Activated naive CD4-positive, alpha-beta T cell treated with anti-CD3 and anti-CD28 coated beads, Interleukin-2, amount 50 U/mL, for 24 hours (primary cell): ENCODE results near the gene ZNF486.
"Not testable (repeated sequence)": the region's sequence is repeated elsewhere in the genome, so short reads cannot be mapped to it uniquely, and the experiment has no call there.

Experiments
- H3K27ac Mint-ChIP-seq: one replicate; pipeline ENCODE4 v1.8.0; 2021; ENCODE audit warnings: mild to moderate bottlenecking, mixed read lengths
- H3K27me3 Mint-ChIP-seq: one replicate; pipeline ENCODE4 v1.8.0; 2021; ENCODE audit warnings: mixed read lengths
- H3K36me3 Mint-ChIP-seq: one replicate; pipeline ENCODE4 v1.8.0; 2021; ENCODE audit warnings: mixed read lengths
- H3K4me1 Mint-ChIP-seq: one replicate; pipeline ENCODE4 v1.8.0; 2021; ENCODE audit warnings: mixed read lengths
- H3K4me3 Mint-ChIP-seq: one replicate; pipeline ENCODE4 v1.8.0; 2021; ENCODE audit warnings: mild to moderate bottlenecking, mixed read lengths
- H3K9me3 Mint-ChIP-seq: one replicate; pipeline ENCODE4 v1.8.0; 2021; ENCODE audit warnings: mixed read lengths

The ZNF486 gene

DNA sequence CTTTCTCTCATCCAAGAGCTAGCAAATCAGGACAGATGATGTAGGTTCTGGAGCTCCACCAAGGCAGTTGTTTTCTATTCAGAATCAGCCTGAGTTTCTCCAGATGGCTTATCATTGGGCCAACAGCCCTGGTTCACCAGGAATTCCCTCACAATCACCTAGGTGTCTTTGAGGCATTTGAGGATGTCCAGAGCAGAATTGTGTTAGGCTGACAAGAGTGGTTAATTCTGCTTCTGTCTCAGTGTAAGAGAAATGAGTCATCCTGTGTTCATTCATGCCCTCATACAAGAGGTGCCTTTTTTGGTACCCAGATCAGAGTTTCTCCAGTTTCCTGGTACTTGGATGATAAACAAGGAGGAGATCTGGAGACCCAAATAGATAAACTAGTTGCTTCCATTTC lies 12.9 kb downstream of the ZNF486 start:
- H3K36me3 Mint-ChIP-seq, result peaks cover 19% of the 10 kb centered on the region
- H3K4me3 Mint-ChIP-seq, H3K27me3 Mint-ChIP-seq, H3K27ac Mint-ChIP-seq, H3K4me1 Mint-ChIP-seq, H3K9me3 Mint-ChIP-seq: not testable (repeated sequence)

DNA sequence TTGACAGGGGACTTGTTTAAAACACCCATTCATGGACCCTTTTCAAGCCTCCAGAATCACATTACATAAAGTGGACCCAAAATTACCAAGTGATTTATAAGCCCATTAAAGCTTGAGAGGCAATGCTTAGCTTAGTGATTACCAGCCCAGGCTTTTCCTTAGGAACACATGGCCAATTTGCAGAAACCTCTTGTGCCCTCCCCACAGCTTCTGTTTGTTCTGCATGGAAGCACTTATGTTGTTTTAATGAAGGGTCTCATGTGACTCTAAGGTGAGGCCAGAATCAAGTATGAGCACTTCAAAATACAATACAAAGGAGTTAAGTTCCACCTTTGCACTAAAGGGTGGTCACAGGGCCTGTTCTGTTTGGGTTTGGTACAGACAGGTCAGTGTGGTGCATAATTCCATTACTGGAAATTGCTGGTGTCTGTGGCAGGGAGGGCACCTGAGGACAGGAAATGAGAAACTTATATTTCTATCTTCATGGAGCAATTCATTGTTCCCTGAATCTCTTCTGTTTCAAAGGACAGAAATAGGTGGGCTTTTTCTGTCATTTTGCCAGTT lies 15.3 kb downstream of the ZNF486 start:
- Mint-ChIP-seq H3K4me1 (peaks cover 4% of the 10 kb centered on the region), H3K9me3 (no peaks in the 10 kb centered on the region), H3K27me3 (no peaks in the 10 kb centered on the region), H3K27ac (no peak overlapping the region), H3K4me3 (no peak overlapping the region), H3K36me3 (peaks cover 21% of the 10 kb centered on the region)

- Mint-ChIP-seq H3K27me3 (no peaks in the 10 kb centered on the region), H3K27ac (no peak overlapping the region), H3K4me3 (no peak overlapping the region), H3K36me3 (peaks cover 39% of the 10 kb centered on the region), H3K4me1 (peaks cover 4% of the 10 kb centered on the region), H3K9me3 (peaks cover 9% of the 10 kb centered on the region)
Observed at GRCh38 chr19:20186174-20186573, 19.2 kb downstream of the ZNF486 start.

- Mint-ChIP-seq H3K4me1 (no peaks in the 10 kb centered on the region), H3K9me3 (peaks cover 18% of the 10 kb centered on the region), H3K36me3 (peaks cover 26% of the 10 kb centered on the region), H3K27me3 (no peaks in the 10 kb centered on the region), H3K4me3 (peak overlapping the region; percentile 2), H3K27ac (no peak overlapping the region)
Observed at GRCh38 chr19:20197747-20198146, 30.7 kb downstream of the ZNF486 start.

DNA sequence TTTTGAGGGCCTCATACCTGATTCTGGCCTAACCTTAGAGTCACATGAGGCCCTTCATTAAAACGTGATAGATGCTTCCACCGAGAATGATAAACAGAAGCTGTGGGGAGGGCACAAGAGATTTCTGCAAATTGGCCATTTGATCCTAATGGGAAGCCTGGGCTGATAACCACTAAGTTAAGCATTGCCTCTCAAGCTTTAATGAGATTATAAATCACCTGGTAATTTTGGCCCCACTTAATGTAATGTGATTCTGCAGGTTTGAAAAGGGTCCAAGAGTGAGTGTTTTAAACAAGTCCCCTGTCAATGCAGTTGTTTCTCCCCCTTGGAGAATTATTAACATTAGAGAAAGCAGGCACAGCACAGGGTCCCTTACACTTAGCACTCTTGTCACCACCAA lies 42.0 kb downstream of the ZNF486 start:
- H3K27ac Mint-ChIP-seq, result no peak overlapping the region
- peaks cover 13% of the 10 kb centered on the region for H3K9me3 Mint-ChIP-seq
- H3K4me1 Mint-ChIP-seq, result no peaks in the 10 kb centered on the region
- peaks cover 13% of the 10 kb centered on the region for H3K36me3 Mint-ChIP-seq
- H3K27me3 Mint-ChIP-seq, result no peaks in the 10 kb centered on the region
- H3K4me3 Mint-ChIP-seq, result no peak overlapping the region

GRCh38 chr19:20214366-20214765 lies 47.4 kb downstream of the ZNF486 start:
- H3K4me3 Mint-ChIP-seq, H3K4me1 Mint-ChIP-seq, H3K9me3 Mint-ChIP-seq, H3K27ac Mint-ChIP-seq, H3K27me3 Mint-ChIP-seq: not testable (repeated sequence)
- peaks cover 12% of the 10 kb centered on the region for H3K36me3 Mint-ChIP-seq

DNA sequence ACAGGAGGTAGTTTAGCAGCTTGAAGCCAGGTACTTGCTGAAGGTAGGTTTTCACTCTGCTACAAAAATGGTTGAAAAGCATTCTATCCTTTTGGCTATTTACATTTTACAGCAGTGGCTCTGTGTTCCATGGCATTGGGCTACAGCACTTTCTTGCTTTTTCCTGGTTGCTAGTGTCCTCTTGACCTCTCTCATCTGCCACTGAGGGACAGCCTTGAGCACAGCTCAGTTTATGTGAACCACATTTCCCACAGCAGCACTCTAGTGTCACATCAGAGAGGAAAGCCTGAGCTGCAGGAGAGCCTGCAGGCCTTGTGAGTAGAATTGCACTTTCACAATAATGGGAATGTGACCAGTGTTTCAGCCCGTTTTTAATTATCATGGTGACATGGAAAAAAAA lies 54.6 kb downstream of the ZNF486 start:
- not testable (repeated sequence) for H3K27ac Mint-ChIP-seq, H3K4me1 Mint-ChIP-seq, H3K27me3 Mint-ChIP-seq

DNA sequence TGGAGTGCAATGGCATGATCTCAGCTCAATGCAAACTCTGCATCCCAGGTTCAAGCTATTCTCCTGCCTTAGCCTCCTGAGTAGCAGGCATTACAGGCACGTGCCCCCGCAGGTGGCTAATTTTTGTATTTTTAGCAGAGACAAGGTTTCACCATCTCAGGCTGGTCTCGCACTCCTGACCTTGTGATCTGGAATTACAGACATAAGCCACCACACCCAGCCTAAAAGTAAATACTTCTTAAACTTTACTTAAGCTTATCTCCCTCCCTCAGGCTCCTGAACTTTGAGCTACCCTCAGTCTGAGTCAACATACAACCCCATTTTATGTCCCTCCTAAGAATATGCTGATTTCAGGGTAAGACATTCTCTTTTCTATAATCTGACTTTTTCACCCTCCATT lies 66.1 kb downstream of the ZNF486 start:
- Mint-ChIP-seq H3K4me1 (peaks cover 6% of the 10 kb centered on the region), H3K4me3 (no peak overlapping the region), H3K27me3 (no peaks in the 10 kb centered on the region), H3K9me3 (peaks cover 5% of the 10 kb centered on the region), H3K36me3 (peaks cover 29% of the 10 kb centered on the region), H3K27ac (no peak overlapping the region)

More for the DNA sequence above, 54.6 kb downstream of the ZNF486 start:
- peaks cover 10% of the 10 kb centered on the region for H3K36me3 Mint-ChIP-seq
- not testable (repeated sequence) for H3K9me3 Mint-ChIP-seq, H3K4me3 Mint-ChIP-seq

GRCh38 chr19:20235156-20235555 lies 68.1 kb downstream of the ZNF486 start:
- Mint-ChIP-seq H3K27me3 (no peaks in the 10 kb centered on the region), H3K36me3 (peaks cover 20% of the 10 kb centered on the region), H3K27ac (no peak overlapping the region), H3K4me3 (no peak overlapping the region), H3K4me1 (peaks cover 12% of the 10 kb centered on the region), H3K9me3 (no peaks in the 10 kb centered on the region)

DNA sequence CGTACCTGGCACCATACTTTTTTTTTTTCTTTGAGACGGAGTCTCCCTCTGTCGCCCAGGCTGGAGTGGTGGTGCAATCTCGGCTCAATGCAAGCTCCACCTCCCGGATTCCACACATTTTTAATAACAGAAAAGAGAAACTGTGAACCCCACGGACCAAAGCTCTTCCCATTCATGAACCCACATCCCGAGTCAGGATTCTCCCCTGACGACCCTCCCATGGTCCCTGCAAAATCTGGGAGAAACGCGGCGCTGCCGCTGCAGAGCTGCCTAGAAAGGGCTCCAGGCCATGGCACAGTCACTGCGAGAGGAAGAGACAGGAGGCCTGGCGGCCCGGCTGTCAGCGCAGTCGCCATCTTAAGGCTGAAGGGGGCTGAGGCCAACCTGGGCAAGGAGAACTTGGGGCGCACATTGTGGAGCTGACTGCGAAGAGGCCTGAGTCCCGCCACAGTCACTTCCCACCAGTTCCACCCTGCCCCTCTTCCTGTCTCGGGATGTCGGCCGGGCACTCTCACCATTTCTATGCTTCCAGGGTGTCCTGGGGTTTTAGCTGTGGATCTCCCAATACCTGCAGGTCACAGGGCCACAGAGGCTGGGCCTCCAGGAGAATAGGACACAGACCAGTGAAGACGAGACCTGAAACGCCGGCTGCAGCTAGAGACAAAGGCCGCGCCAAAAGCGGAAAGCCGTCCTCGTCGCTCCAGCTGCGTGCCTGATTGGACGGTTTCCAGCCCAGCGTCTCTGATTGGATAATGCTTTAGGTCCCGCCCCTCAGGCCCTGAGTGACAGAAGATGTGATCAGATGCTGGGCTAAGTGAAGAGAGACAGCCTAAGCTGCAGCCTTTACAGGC lies 71.0 kb downstream of the ZNF486 start:
- Mint-ChIP-seq H3K9me3 (no peaks in the 10 kb centered on the region), H3K4me3 (peak overlapping the region; percentile 98), H3K4me1 (peaks cover 12% of the 10 kb centered on the region), H3K27ac (peak overlapping the region; percentile 51), H3K36me3 (peaks cover 5% of the 10 kb centered on the region), H3K27me3 (no peaks in the 10 kb centered on the region)

GRCh38 chr19:20243629-20244028 lies 76.6 kb downstream of the ZNF486 start:
- Mint-ChIP-seq H3K27me3 (no peaks in the 10 kb centered on the region), H3K9me3 (no peaks in the 10 kb centered on the region), H3K4me1 (no peaks in the 10 kb centered on the region), H3K4me3 (no peak overlapping the region), H3K27ac (no peak overlapping the region), H3K36me3 (no peaks in the 10 kb centered on the region)

DNA sequence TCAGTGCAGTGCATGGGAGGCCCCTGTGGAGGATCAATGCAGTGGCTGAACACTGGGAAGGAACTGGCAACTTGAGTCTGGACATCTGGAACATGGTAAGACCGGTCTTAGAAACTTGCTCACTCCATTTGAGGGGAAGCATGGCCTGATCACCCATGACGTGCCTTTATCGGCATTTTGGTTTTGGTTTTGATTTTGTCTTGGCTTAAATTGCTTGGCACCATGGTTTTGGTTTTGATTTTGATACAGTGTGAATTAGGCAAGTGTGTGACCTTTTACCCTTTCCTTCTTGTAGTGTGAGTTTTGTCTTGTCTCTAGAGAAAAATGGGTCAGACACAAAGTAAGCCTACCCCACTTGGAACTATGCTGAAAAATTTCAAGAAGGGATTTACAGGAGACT lies 77.3 kb downstream of the ZNF486 start:
- Mint-ChIP-seq H3K4me3 (no peak overlapping the region), H3K27ac (no peak overlapping the region), H3K27me3 (no peaks in the 10 kb centered on the region), H3K9me3 (no peaks in the 10 kb centered on the region), H3K4me1 (no peaks in the 10 kb centered on the region), H3K36me3 (no peaks in the 10 kb centered on the region)

DNA sequence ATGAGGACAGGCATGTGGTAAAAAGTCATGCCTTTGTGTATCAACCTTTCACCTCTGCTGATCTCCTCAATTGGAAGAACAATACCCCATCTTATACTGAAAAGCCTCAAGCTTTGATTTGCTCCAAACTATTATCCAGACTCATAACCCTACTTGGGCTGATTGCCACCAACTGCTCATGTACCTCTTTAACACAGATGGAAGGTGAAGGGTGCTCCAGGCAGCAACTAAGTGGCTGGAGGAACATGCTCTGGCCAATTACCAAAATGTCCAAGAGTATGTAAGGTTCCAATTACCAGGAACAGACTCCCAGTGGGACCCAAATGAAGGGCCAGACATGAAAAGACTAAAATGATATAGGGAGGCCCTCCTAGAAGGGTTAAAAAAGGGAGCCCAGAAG lies 78.3 kb downstream of the ZNF486 start:
- no peak overlapping the region for H3K27ac Mint-ChIP-seq

GRCh38 chr19:20247016-20247683 lies 80.1 kb downstream of the ZNF486 start:
- H3K4me3 Mint-ChIP-seq, result no peak overlapping the region
- H3K9me3 Mint-ChIP-seq, result no peaks in the 10 kb centered on the region
- H3K36me3 Mint-ChIP-seq, result no peaks in the 10 kb centered on the region
- no peaks in the 10 kb centered on the region for H3K4me1 Mint-ChIP-seq
- no peak overlapping the region for H3K27ac Mint-ChIP-seq
- no peaks in the 10 kb centered on the region for H3K27me3 Mint-ChIP-seq

More for the DNA sequence above, 78.3 kb downstream of the ZNF486 start:
- Mint-ChIP-seq H3K9me3 (no peaks in the 10 kb centered on the region), H3K4me1 (no peaks in the 10 kb centered on the region), H3K27me3 (no peaks in the 10 kb centered on the region), H3K36me3 (no peaks in the 10 kb centered on the region), H3K4me3 (no peak overlapping the region)

GRCh38 chr19:20248258-20248657 lies 81.2 kb downstream of the ZNF486 start:
- not testable (repeated sequence) for H3K27me3 Mint-ChIP-seq, H3K4me1 Mint-ChIP-seq, H3K4me3 Mint-ChIP-seq, H3K27ac Mint-ChIP-seq, H3K36me3 Mint-ChIP-seq, H3K9me3 Mint-ChIP-seq
